ENCODE data around the gene RAD21L1.
A peak's percentile ranks its signal among the peaks of the same experiment; 100 is the strongest.

The RAD21L1 gene

DNA sequence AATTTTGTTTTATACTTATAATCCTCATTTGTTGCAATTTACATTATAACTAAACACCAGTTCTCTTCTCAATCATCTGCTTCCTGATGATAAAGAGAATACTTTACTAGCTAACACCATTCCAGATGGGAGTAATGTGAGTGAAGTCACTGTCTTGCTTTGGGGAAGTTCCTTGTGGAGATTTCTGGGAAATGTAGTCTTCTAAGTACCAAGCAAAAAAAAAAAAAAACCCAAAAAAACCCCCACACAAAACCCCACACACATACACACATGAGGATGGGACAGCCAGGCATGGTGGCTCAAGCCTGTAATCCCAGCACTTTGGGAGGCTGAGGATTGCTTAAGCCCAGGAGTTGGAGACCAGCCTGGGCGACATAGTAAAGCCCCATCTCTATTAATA is 38.0 kb downstream of the RAD21L1 start:
- H3K18ac ChIP-seq (ENCODE audit: low read length): no peak overlapping the region
- no peaks in the 10 kb centered on the region for H3K9me3 ChIP-seq (ENCODE audit: insufficient read depth, low read depth, low read length)
- H3K79me1 ChIP-seq (ENCODE audit: low read length): no peaks in the 10 kb centered on the region
- H3K4me1 ChIP-seq (ENCODE audit: control insufficient read depth in 1 of 2, insufficient read depth in 2 of 2, low read length in 2 of 2): peaks cover 0 to 6% of the 10 kb centered on the region in 2 experiments
- H2BK120ac ChIP-seq (ENCODE audit: insufficient read depth, low read length, poor library complexity): no peak overlapping the region
- no peak overlapping the region for H2BK5ac ChIP-seq (ENCODE audit: low read depth, low read length, poor library complexity)
- no peak overlapping the region for H3K4me2 ChIP-seq (ENCODE audit: low read length)
- H2BK12ac ChIP-seq (ENCODE audit: low read length): no peak overlapping the region
- no peaks in the 10 kb centered on the region for H3K27me3 ChIP-seq (ENCODE audit: insufficient read depth, low read length)
- no peak overlapping the region for H3K4me3 ChIP-seq (ENCODE audit: low read depth, low read length)
- H2AK5ac ChIP-seq (ENCODE audit: low read length): no peak overlapping the region
- no peak overlapping the region for H3K27ac ChIP-seq (ENCODE audit: low read depth, low read length)
- DNase-seq: no peak
- H3K14ac ChIP-seq (ENCODE audit: low read length): no peak overlapping the region
- no peaks in the 10 kb centered on the region for H3K79me2 ChIP-seq (ENCODE audit: control insufficient read depth, insufficient read depth, low read length, poor library complexity)
- H3K9ac ChIP-seq (ENCODE audit: low read length): no peak overlapping the region
- H3K36me3 ChIP-seq (ENCODE audit: control insufficient read depth in 1 of 2, insufficient read depth in 2 of 2, low read length in 2 of 2): no peaks in the 10 kb centered on the region
- no peak overlapping the region for H4K91ac ChIP-seq (ENCODE audit: low read depth, low read length)
- H4K8ac ChIP-seq (ENCODE audit: low read depth, low read length): no peak overlapping the region
- no peak overlapping the region for H2AFZ ChIP-seq (ENCODE audit: insufficient read depth, low read length, poor library complexity)
- no CpG with 5 or more reads among the region's 1 CpG for WGBS (ENCODE audit: extremely low coverage, insufficient coverage, insufficient read length)
- no peak overlapping the region for H3K23ac ChIP-seq (ENCODE audit: low read length)
- H4K12ac ChIP-seq (ENCODE audit: low read depth, low read length): no peak overlapping the region
- H3K4ac ChIP-seq (ENCODE audit: low read depth, low read length): no peak overlapping the region

DNA sequence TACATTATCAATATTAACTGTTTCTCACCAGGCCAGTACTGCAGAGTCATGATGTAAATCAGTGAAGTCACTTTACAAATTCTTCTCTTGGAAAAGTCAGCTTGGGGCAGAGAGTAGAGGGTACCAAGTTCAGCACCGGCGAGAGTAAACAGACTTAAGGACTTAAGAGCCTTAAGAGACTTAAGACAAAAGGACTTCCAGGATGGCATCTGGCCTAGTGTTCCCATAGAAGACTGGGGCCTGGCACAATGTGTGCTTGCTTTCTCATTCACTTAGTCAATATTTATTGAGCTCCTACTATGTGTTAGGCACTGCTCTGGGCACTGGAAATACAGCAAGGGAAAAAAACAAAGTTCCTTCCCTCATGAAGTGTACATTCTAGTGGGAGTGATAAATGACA is 38.9 kb downstream of the RAD21L1 start:
- H3K18ac ChIP-seq (ENCODE audit: low read length): no peak overlapping the region
- no CpG with 5 or more reads among the region's 2 CpGs for WGBS (ENCODE audit: extremely low coverage, insufficient coverage, insufficient read length)

DNA sequence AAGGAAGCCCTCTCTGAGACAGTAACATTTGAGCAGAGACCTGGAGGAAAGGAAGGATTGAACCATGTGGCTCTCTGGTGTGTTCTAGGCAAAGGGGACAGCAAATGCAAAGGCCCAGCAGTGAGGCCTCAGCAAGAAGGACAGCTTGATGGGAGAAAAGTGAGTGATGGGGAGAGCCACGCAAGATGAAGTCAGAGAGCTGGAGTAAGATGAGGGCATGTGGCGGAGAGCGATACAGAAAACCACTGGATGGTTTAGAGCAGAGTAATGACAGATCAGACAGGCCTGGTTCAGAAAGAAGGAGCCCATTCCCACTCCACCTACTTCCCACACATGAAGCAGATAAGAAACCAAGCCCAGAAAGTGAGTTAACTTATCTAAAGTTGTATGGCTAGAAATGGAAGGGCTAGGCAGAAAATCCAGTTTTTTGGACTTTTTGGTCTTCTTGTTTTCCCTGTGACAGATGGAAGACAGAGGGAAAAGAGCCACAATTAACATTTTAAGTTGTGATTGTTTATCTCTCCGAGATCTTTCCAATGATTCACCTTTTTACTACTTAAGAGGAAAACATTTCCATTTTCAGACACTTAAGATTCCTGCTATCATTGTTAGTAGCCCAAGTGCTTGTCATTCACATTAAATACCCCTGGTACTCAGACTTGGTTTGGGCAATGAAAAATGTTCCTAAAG is 39.5 kb downstream of the RAD21L1 start:
- Histone ChIP-seq H3K18ac (ENCODE audit: low read length) (no peak overlapping the region), H4K8ac (ENCODE audit: low read depth, low read length) (no peak overlapping the region), H3K79me2 (ENCODE audit: control insufficient read depth, insufficient read depth, low read length, poor library complexity) (no peaks in the 10 kb centered on the region), H3K14ac (ENCODE audit: low read length) (no peak overlapping the region), H3K23ac (ENCODE audit: low read length) (no peak overlapping the region), H2BK12ac (ENCODE audit: low read length) (no peak overlapping the region), H3K4me2 (ENCODE audit: low read length) (peak overlapping the region; percentile 93), H4K91ac (ENCODE audit: low read depth, low read length) (no peak overlapping the region), H2BK5ac (ENCODE audit: low read depth, low read length, poor library complexity) (no peak overlapping the region), H2BK120ac (ENCODE audit: insufficient read depth, low read length, poor library complexity) (no peak overlapping the region), H2AFZ (ENCODE audit: insufficient read depth, low read length, poor library complexity) (no peak overlapping the region), H3K27me3 (ENCODE audit: insufficient read depth, low read length) (no peaks in the 10 kb centered on the region), H3K9ac (ENCODE audit: low read length) (no peak overlapping the region), H3K27ac (ENCODE audit: low read depth, low read length) (no peak overlapping the region), H3K4me1 (ENCODE audit: control insufficient read depth in 1 of 2, insufficient read depth in 2 of 2, low read length in 2 of 2) (peaks cover 0 to 6% of the 10 kb centered on the region in 2 experiments), H3K9me3 (ENCODE audit: insufficient read depth, low read depth, low read length) (no peaks in the 10 kb centered on the region), H3K4ac (ENCODE audit: low read depth, low read length) (no peak overlapping the region), H4K12ac (ENCODE audit: low read depth, low read length) (no peak overlapping the region), H3K36me3 (ENCODE audit: control insufficient read depth in 1 of 2, insufficient read depth in 2 of 2, low read length in 2 of 2) (no peaks in the 10 kb centered on the region), H3K79me1 (ENCODE audit: low read length) (no peaks in the 10 kb centered on the region), H2AK5ac (ENCODE audit: low read length) (no peak overlapping the region), H3K4me3 (ENCODE audit: low read depth, low read length) (no peak overlapping the region)
- peak in 1 of 2 donors; percentile 33 for DNase-seq
- no CpG with 5 or more reads among the region's 4 CpGs for WGBS (ENCODE audit: extremely low coverage, insufficient coverage, insufficient read length)

More for the DNA sequence above, 38.9 kb downstream of the RAD21L1 start:
- no peak overlapping the region for H3K4me3 ChIP-seq (ENCODE audit: low read depth, low read length)
- no peak overlapping the region for H2AFZ ChIP-seq (ENCODE audit: insufficient read depth, low read length, poor library complexity)
- no peak overlapping the region for H3K4ac ChIP-seq (ENCODE audit: low read depth, low read length)
- H3K36me3 ChIP-seq (ENCODE audit: control insufficient read depth in 1 of 2, insufficient read depth in 2 of 2, low read length in 2 of 2): no peaks in the 10 kb centered on the region
- H2BK120ac ChIP-seq (ENCODE audit: insufficient read depth, low read length, poor library complexity): no peak overlapping the region
- no peak overlapping the region for H3K23ac ChIP-seq (ENCODE audit: low read length)
- no peak overlapping the region for H3K14ac ChIP-seq (ENCODE audit: low read length)
- peaks cover 0 to 6% of the 10 kb centered on the region in 2 experiments for H3K4me1 ChIP-seq (ENCODE audit: control insufficient read depth in 1 of 2, insufficient read depth in 2 of 2, low read length in 2 of 2)
- no peak overlapping the region for H4K12ac ChIP-seq (ENCODE audit: low read depth, low read length)
- no peak overlapping the region for H2AK5ac ChIP-seq (ENCODE audit: low read length)
- no peak for DNase-seq
- no peak overlapping the region for H2BK5ac ChIP-seq (ENCODE audit: low read depth, low read length, poor library complexity)
- no peak overlapping the region for H3K9ac ChIP-seq (ENCODE audit: low read length)
- H3K4me2 ChIP-seq (ENCODE audit: low read length): no peak overlapping the region
- H3K79me1 ChIP-seq (ENCODE audit: low read length): no peaks in the 10 kb centered on the region
- H3K27ac ChIP-seq (ENCODE audit: low read depth, low read length): no peak overlapping the region
- H4K91ac ChIP-seq (ENCODE audit: low read depth, low read length): no peak overlapping the region
- H2BK12ac ChIP-seq (ENCODE audit: low read length): no peak overlapping the region
- H3K9me3 ChIP-seq (ENCODE audit: insufficient read depth, low read depth, low read length): no peaks in the 10 kb centered on the region
- H4K8ac ChIP-seq (ENCODE audit: low read depth, low read length): no peak overlapping the region
- no peaks in the 10 kb centered on the region for H3K79me2 ChIP-seq (ENCODE audit: control insufficient read depth, insufficient read depth, low read length, poor library complexity)
- H3K27me3 ChIP-seq (ENCODE audit: insufficient read depth, low read length): no peaks in the 10 kb centered on the region

DNA sequence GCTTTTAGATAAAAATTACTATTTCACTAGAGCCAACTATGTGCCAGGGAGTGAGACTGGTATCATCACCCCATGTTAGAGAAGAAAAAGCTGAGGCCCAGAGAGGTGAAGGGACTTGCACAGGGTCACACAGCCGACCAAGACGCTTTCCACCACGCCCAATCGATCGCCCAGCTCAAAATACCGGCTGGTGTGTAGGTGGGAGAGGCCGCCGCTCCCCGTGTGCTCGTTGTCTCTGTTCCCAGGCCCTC is 40.0 kb downstream of the RAD21L1 start:
- H4K8ac ChIP-seq (ENCODE audit: low read depth, low read length): peak overlapping the region; percentile 24
- no peak overlapping the region for H4K12ac ChIP-seq (ENCODE audit: low read depth, low read length)
- H3K4me1 ChIP-seq (ENCODE audit: control insufficient read depth in 1 of 2, insufficient read depth in 2 of 2, low read length in 2 of 2): peaks cover 0 to 6% of the 10 kb centered on the region in 2 experiments
- H3K9ac ChIP-seq (ENCODE audit: low read length): no peak overlapping the region
- peak overlapping the region; percentile 93 for H3K4me2 ChIP-seq (ENCODE audit: low read length)
- no peak overlapping the region for H2BK12ac ChIP-seq (ENCODE audit: low read length)
- no peaks in the 10 kb centered on the region for H3K79me2 ChIP-seq (ENCODE audit: control insufficient read depth, insufficient read depth, low read length, poor library complexity)
- no peak overlapping the region for H3K27ac ChIP-seq (ENCODE audit: low read depth, low read length)
- H2BK120ac ChIP-seq (ENCODE audit: insufficient read depth, low read length, poor library complexity): no peak overlapping the region
- no CpG with 5 or more reads among the region's 10 CpGs for WGBS (ENCODE audit: extremely low coverage, insufficient coverage, insufficient read length)
- no peak overlapping the region for H3K4ac ChIP-seq (ENCODE audit: low read depth, low read length)
- no peaks in the 10 kb centered on the region for H3K36me3 ChIP-seq (ENCODE audit: control insufficient read depth in 1 of 2, insufficient read depth in 2 of 2, low read length in 2 of 2)
- H3K9me3 ChIP-seq (ENCODE audit: insufficient read depth, low read depth, low read length): no peaks in the 10 kb centered on the region
- no peak for DNase-seq
- no peak overlapping the region for H3K4me3 ChIP-seq (ENCODE audit: low read depth, low read length)
- H3K23ac ChIP-seq (ENCODE audit: low read length): no peak overlapping the region
- H2AFZ ChIP-seq (ENCODE audit: insufficient read depth, low read length, poor library complexity): no peak overlapping the region
- H3K14ac ChIP-seq (ENCODE audit: low read length): no peak overlapping the region
- no peaks in the 10 kb centered on the region for H3K79me1 ChIP-seq (ENCODE audit: low read length)
- no peak overlapping the region for H2BK5ac ChIP-seq (ENCODE audit: low read depth, low read length, poor library complexity)
- no peak overlapping the region for H4K91ac ChIP-seq (ENCODE audit: low read depth, low read length)
- H2AK5ac ChIP-seq (ENCODE audit: low read length): no peak overlapping the region
- no peaks in the 10 kb centered on the region for H3K27me3 ChIP-seq (ENCODE audit: insufficient read depth, low read length)
- H3K18ac ChIP-seq (ENCODE audit: low read length): no peak overlapping the region

All from trophoblast cell (in vitro differentiated cells and primary cell).